HG02870 (cell line): ENCODE measurements around the gene RAB6B.

Experiments used
- ATAC-seq: cut with Tn5 transposase; IDR thresholded peaks from one replicate; pipeline ENCODE4 v1.9.1; 2021; ENCODE audit warnings: mild to moderate bottlenecking, moderate library complexity; ENCODE audit not compliant: unreplicated experiment

Gene RAB6B

DNA sequence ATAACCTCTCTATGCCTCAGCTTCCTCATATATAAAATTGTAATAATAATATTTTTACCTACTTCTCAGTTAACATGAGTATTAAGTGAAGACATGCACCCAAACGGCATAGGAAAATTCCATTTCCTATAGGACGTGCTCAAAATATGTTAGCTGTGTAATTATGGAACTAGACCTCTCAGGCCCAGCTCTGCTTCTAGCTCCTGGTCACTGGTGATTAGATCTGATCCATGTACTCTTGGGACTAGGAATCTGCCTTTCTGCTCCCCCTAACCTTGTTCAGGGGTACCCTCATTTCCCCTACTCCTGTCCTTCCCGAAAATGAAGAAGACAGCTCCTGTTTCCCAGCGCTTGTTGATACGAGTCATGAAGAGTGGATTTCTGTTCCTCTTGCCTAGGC, 119.8 kb downstream of the RAB6B start:
- ATAC-seq, result no peak

DNA sequence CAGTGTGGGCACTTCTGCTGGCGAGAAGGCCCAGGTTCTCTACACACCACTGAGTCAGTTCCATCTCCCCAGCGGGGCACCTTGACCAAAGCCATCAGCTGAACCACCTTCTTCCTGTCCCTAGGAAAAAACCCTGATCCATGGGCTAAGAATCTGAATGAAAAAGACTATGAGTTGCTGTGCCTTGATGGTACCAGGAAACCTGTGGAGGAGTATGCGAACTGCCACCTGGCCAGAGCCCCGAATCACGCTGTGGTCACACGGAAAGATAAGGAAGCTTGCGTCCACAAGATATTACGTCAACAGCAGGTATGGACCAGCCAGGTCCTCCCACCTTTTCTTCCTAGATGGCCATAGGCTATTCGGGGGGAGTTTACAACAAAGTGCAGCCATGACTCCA, 120.4 kb downstream of the RAB6B start:
- no peak for ATAC-seq
